Sigmoid colon (tissue), 7 donors: ENCODE measurements around the gene CD40. TPM values are rescaled to one million over a fixed set of nuclear protein-coding genes. Genes with fewer than 3 reads are reported as not detected.
A peak's percentile ranks its signal among the peaks of the same experiment; 100 is the strongest.

Experiments
- DNase-seq: peaks from one replicate; pipeline ENCODE4 v3.0.0-alpha.2; 2019
- H3K27ac ChIP-seq, 4 donors: fragments of 200-600 bp; sonication (generic); one replicate each; pipeline ENCODE4 v1.5.1; 2016 to 2019; ENCODE audit warnings: mild to moderate bottlenecking in 1 of 4
- H3K27me3 ChIP-seq, 3 donors: fragments of 200-600 bp; sonication (generic); one replicate each; pipeline ENCODE4 v1.5.1; 2019; ENCODE audit warnings: mild to moderate bottlenecking in 1 of 3
- H3K36me3 ChIP-seq, 4 donors: fragments of 200-600 bp; sonication (generic); one replicate each; pipeline ENCODE4 v1.5.1; 2016 to 2019
- H3K4me1 ChIP-seq, 4 donors: fragments of 200-600 bp; sonication (generic); one replicate each; pipeline ENCODE4 v1.5.1; 2017 to 2019
- H3K4me3 ChIP-seq, 4 donors: fragments of 200-600 bp; sonication (generic); one replicate each; pipeline ENCODE4 v1.5.1; 2017 to 2019; ENCODE audit warnings: mild to moderate bottlenecking in 2 of 4, moderate library complexity in 1 of 4
- H3K9me3 ChIP-seq, 4 donors: fragments of 200-600 bp in 3 of 4; sonication (generic) in 3 of 4; one replicate each; pipeline versions ENCODE4 v1.5.1 to v1.6.1; 2013 to 2019
- EP300 ChIP-seq, 4 donors: sonication (generic); formaldehyde crosslinking; IDR thresholded peaks; one replicate each; pipeline ENCODE4 v1.6.1; 2017; ENCODE audit warnings: antibody characterized with exemption in 4 of 4
- POLR2A ChIP-seq, 2 donors: fragments of 450-650 bp; IDR thresholded peaks; one replicate each; pipeline ENCODE4 v1.6.1; 2016; ENCODE audit warnings: antibody characterized with exemption in 2 of 2, mild to moderate bottlenecking in 2 of 2, moderate library complexity in 2 of 2
- POLR2AphosphoS5 ChIP-seq, 4 donors: sonication (generic); formaldehyde crosslinking; IDR thresholded peaks; one replicate each; pipeline ENCODE4 v1.6.1; 2017; ENCODE audit warnings: antibody characterized with exemption in 4 of 4
- WGBS, 2 donors: extraction: QIAGEN DNeasy Blood & Tissue Kit; methylation state at CpG; one replicate each; pipeline ENCODE4 v1.1.7; 2013; 5-methylcytosine and 5-hydroxymethylcytosine counted together
- intact Hi-C: fragments of 100-400 bp; cut with DNase I; formaldehyde crosslinking; loops from one replicate; pipeline ENCODE4 v1.15.1; 2023
- polyA plus RNA-seq, 3 donors: library from polyadenylated mRNA; stranded (reverse); fragments of 200-250 nt; gene quantifications; one replicate each; pipeline ENCODE4 v1.2.3, GENCODE V29; 2013
- total RNA-seq, 4 donors: library from RNA; depleted of rRNA; stranded (reverse); fragments of >200 nt; gene quantifications; one replicate each; pipeline ENCODE4 v1.1.0, GENCODE V29; 2016
- TF ChIP-seq, protein P1 (sequence below), 4 experiments: fragments of 450-650 bp in 3 of 4; fragments of 200-600 bp in 1 of 4; IDR thresholded peaks; one replicate each; pipeline ENCODE4 v1.5.1; 2016 to 2019; ENCODE audit warnings: antibody characterized with exemption in 4 of 4, mild to moderate bottlenecking in 3 of 4, moderate library complexity in 2 of 4
- donor health status: healthy with polysubstance abuse.
- donor health status: Bipolar disorder and iron deficiency.
- donor health status: healthy.

Gene CD40
- total and polyA plus RNA-seq, 7 donors: 3.6 to 25.2 (median 8.7) TPM

GRCh38 chr20:46174469-46175126 lies 56.5 kb downstream of the CD40 start:
- peak; percentile 72 for DNase-seq
- intact Hi-C loops: loop anchor here (2.0 kb wide), 1 partner anchor 152 kb away; no protein-coding TSS in a partner anchor
- WGBS, 2 donors: 6 to 11% methylated on average over 77 of the region's 77 CpGs
- no peak for TF ChIP-seq POLR2AphosphoS5 (IDR thresholded peaks at IDR 0.05)
- TF ChIP-seq, protein P1, sequence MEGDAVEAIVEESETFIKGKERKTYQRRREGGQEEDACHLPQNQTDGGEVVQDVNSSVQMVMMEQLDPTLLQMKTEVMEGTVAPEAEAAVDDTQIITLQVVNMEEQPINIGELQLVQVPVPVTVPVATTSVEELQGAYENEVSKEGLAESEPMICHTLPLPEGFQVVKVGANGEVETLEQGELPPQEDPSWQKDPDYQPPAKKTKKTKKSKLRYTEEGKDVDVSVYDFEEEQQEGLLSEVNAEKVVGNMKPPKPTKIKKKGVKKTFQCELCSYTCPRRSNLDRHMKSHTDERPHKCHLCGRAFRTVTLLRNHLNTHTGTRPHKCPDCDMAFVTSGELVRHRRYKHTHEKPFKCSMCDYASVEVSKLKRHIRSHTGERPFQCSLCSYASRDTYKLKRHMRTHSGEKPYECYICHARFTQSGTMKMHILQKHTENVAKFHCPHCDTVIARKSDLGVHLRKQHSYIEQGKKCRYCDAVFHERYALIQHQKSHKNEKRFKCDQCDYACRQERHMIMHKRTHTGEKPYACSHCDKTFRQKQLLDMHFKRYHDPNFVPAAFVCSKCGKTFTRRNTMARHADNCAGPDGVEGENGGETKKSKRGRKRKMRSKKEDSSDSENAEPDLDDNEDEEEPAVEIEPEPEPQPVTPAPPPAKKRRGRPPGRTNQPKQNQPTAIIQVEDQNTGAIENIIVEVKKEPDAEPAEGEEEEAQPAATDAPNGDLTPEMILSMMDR (IDR thresholded peaks at IDR 0.05): peak in 2 of 4 experiments; percentile 23 to 57
- H3K27me3 ChIP-seq: peaks cover 21 to 69% (median 42%) of the 10 kb centered on the region in 3 donors
- H3K4me3 ChIP-seq: no peak overlapping the region
- H3K36me3 ChIP-seq: no peaks in the 10 kb centered on the region
- no peaks in the 10 kb centered on the region for H3K9me3 ChIP-seq
- no peaks in the 10 kb centered on the region for H3K4me1 ChIP-seq
- no peak overlapping the region for H3K27ac ChIP-seq

GRCh38 chr20:46175127-46175494 lies 57.0 kb downstream of the CD40 start:
- no peak overlapping the region for H3K27ac ChIP-seq
- H3K4me1 ChIP-seq: no peaks in the 10 kb centered on the region
- DNase-seq: no peak
- TF ChIP-seq POLR2AphosphoS5 (IDR thresholded peaks at IDR 0.05) (no peak), EP300 (IDR thresholded peaks at IDR 0.05) (no peak), POLR2A (IDR thresholded peaks at IDR 0.05) (no peak)
- TF ChIP-seq, protein P1 (IDR thresholded peaks at IDR 0.05): no peak
- peaks cover 21 to 71% (median 42%) of the 10 kb centered on the region in 3 donors for H3K27me3 ChIP-seq
- no peak overlapping the region for H3K4me3 ChIP-seq
- no peaks in the 10 kb centered on the region for H3K36me3 ChIP-seq
- intact Hi-C loops: loop anchor here (2.0 kb wide), 1 partner anchor 152 kb away; no protein-coding TSS in a partner anchor
- WGBS, 2 donors: 85 to 87% methylated on average over 4 of the region's 4 CpGs
- H3K9me3 ChIP-seq: no peaks in the 10 kb centered on the region

DNA sequence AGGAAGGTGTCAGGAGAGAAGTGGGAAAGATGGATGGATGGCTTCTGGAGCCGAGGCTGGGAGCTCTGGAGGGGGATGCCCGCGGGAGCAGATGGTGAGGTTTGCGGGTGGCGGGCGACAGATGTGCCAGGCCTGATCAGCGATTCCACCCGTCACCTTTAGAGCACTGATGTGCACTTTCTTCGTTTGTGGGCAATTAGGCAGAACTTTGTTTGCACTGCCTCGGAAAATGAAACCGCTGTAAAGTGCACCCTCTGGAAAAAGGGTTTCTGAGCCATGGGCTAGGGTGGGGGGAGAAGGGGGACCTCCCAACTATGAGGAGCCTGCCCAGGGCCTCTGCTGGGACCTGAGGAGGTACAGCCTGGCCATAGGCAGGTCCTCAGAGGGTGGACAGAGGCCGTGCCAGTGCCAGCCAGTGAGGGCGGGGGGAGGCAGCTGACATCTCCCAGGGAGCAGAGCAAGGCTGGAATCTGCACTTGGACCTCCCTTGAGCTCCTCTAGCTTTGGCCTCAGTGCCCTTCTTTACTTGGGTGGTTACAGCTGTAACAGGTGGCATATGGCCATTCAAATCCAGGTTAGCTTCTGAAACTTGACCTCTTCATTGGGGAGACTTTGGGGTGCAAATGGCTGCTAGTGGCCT lies 58.7 kb downstream of the CD40 start:
- no peak overlapping the region for H3K27ac ChIP-seq
- no peak for DNase-seq
- TF ChIP-seq POLR2A (IDR thresholded peaks at IDR 0.05) (no peak), POLR2AphosphoS5 (IDR thresholded peaks at IDR 0.05) (no peak), EP300 (IDR thresholded peaks at IDR 0.05) (no peak)
- TF ChIP-seq, protein P1 (IDR thresholded peaks at IDR 0.05): no peak
- intact Hi-C loops: no loop called here
- 59 to 75% methylated on average over 13 of the region's 13 CpGs for WGBS, 2 donors
- H3K27me3 ChIP-seq: peaks cover 21 to 66% (median 48%) of the 10 kb centered on the region in 3 donors
- no peak overlapping the region for H3K4me3 ChIP-seq
- H3K36me3 ChIP-seq: no peaks in the 10 kb centered on the region
- H3K4me1 ChIP-seq: no peaks in the 10 kb centered on the region
- H3K9me3 ChIP-seq: no peaks in the 10 kb centered on the region

DNA sequence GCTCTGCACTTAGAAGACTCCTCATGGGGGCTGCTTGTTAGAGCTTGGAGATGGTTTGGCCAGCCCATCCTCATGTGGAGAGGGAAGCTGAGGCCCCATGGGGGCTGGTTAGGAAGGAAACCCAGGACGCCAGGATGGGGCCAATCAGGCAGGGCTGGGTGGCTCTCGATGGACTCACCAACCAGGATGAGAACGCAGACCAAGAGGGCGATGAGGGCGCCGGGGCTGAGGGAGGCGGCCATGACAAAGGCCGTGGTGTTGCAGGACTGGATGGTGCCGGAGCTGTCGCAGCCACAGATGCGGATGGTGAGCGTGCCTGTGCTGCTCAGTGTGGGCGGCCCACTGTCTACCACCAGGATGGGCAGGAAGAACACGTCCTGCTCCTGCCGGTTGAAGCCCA lies 59.7 kb downstream of the CD40 start:
- H3K27me3 ChIP-seq: peaks cover 21 to 67% (median 52%) of the 10 kb centered on the region in 3 donors
- 88 to 90% methylated on average over 15 of the region's 15 CpGs for WGBS, 2 donors
- intact Hi-C loops: no loop called here

More for the DNA sequence above, 59.7 kb downstream of the CD40 start:
- Histone ChIP-seq H3K27ac (no peak overlapping the region), H3K36me3 (no peaks in the 10 kb centered on the region), H3K9me3 (no peaks in the 10 kb centered on the region), H3K4me3 (no peak overlapping the region), H3K4me1 (no peaks in the 10 kb centered on the region)
- TF ChIP-seq POLR2A (IDR thresholded peaks at IDR 0.05) (no peak), EP300 (IDR thresholded peaks at IDR 0.05) (no peak)
- TF ChIP-seq, protein P1 (IDR thresholded peaks at IDR 0.05): no peak
- no peak for DNase-seq
